ENCODE results near the gene OR10K2.

The OR10K2 gene, protein sequence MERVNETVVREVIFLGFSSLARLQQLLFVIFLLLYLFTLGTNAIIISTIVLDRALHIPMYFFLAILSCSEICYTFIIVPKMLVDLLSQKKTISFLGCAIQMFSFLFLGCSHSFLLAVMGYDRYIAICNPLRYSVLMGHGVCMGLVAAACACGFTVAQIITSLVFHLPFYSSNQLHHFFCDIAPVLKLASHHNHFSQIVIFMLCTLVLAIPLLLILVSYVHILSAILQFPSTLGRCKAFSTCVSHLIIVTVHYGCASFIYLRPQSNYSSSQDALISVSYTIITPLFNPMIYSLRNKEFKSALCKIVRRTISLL

DNA sequence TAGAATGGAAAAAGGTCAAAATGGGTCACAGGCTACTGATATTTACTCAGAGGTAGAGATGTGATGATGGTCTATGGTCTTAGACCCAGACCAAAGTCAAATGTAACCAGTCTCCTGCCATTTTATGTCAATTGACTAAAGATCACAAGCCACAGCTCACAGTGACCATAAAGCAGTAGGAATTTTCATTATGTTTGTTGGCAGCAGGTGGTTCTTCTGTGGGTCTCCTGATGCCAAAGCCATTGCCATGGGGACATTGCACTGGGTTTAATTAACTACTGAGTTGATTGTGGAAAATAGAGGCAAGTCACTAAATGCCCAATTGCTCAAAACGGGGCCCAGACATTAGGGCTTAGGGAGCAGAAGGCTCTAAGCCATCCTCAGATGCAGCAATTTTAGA, at the start of gene OR10K2:
TSS of gene OR10K2 (minus strand) at position 101 of the 400 bp plus-strand sequence. CDS start 5,371 bp downstream, outside the sequence.
- no peak within 1 kb of the TSS for H3K4me3 ChIP-seq (ENCODE audit: low read depth, low read length)

DNA sequence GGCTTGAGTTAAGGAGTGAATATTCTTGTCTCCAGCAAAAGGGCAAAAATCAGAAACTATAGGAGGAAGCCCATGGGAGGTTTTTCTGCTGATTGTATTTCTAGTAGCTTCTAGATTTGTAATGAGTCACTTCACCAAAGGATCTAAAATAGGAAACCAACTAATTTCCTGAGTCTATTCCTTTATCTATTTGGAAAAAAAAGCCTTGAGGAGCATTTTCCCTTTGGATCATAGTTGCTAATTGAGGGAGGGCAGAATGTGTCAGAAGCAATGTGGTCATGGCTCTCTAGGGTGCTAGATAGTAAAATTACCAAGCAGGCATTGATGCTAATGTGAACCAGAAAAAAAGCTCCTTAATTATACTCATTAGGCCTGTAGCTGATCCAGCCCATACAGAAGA, 45.9 kb upstream of the OR10K2 start, which contains the start of gene OR10R2:
TSS of gene OR10R2 (plus strand) at position 301 of the 400 bp plus-strand sequence. CDS start 106 bp downstream, outside the sequence.
- DNase-seq (ENCODE audit: low read depth), result no peak
- TF ChIP-seq MAX (IDR thresholded peaks at IDR 0.05; ENCODE audit: low read depth, low read length), result no peak
- TF ChIP-seq CTCF (IDR thresholded peaks at IDR 0.05; ENCODE audit: low read depth, low read length), result no peak
- TF ChIP-seq POLR2A (IDR thresholded peaks at IDR 0.05; ENCODE audit: extremely low read depth, insufficient read length), result no peak
- no peak for TF ChIP-seq MYC (IDR thresholded peaks at IDR 0.05; ENCODE audit: low read depth, low read length)
- no peak within 1 kb of the TSS for H3K4me3 ChIP-seq (ENCODE audit: low read depth, low read length)

More for the DNA sequence above, at the start of gene OR10K2:
- DNase-seq (ENCODE audit: low read depth), result no peak
- TF ChIP-seq POLR2A (IDR thresholded peaks at IDR 0.05; ENCODE audit: extremely low read depth, insufficient read length) (no peak), MAX (IDR thresholded peaks at IDR 0.05; ENCODE audit: low read depth, low read length) (no peak), MYC (IDR thresholded peaks at IDR 0.05; ENCODE audit: low read depth, low read length) (no peak), CTCF (IDR thresholded peaks at IDR 0.05; ENCODE audit: low read depth, low read length) (no peak)

- DNase-seq (ENCODE audit: low read depth), result no peak
- H3K4me3 ChIP-seq (ENCODE audit: low read depth, low read length), result no peak within 1 kb of the TSS
- TF ChIP-seq CTCF (IDR thresholded peaks at IDR 0.05; ENCODE audit: low read depth, low read length) (no peak), MAX (IDR thresholded peaks at IDR 0.05; ENCODE audit: low read depth, low read length) (no peak)
These were observed 35.5 kb upstream of the OR10K2 start, which contains the start of gene OR10K1 for GRCh38 chr1:158461534-158461933. TSS of gene OR10K1 (plus strand) at chr1:158461834. CDS start at chr1:158465562, 3,728 bp downstream.

DNA sequence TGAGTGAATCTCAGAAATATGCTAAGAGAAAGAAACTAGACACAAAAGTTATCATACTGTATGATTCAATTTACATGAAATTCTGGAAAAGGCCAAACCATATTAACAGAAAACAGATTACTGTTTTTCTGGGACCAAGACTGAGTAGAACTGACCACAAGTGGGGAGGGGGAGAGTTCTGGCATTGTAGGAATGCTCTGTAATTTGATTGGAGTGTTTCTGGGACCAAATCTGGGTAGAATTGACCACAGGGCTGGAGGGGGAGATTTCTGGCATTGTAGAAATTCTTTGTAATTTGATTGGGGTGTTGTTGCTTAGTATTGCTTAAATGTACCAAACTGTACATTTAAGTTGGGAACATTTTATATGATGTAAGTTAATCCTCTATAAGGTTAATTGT, 32.2 kb upstream of the OR10K2 start:
- no peak for DNase-seq (ENCODE audit: low read depth)
- TF ChIP-seq POLR2A (IDR thresholded peaks at IDR 0.05; ENCODE audit: extremely low read depth, insufficient read length), result no peak
- no peak for TF ChIP-seq MYC (IDR thresholded peaks at IDR 0.05; ENCODE audit: low read depth, low read length)
- TF ChIP-seq MAX (IDR thresholded peaks at IDR 0.05; ENCODE audit: low read depth, low read length), result no peak

GRCh38 chr1:158457246-158457645, 31.2 kb upstream of the OR10K2 start:
- H3K4me3 ChIP-seq (ENCODE audit: low read depth, low read length), result no peak overlapping the region
- no peak for DNase-seq (ENCODE audit: low read depth)
- TF ChIP-seq CTCF (IDR thresholded peaks at IDR 0.05; ENCODE audit: low read depth, low read length) (no peak), MAX (IDR thresholded peaks at IDR 0.05; ENCODE audit: low read depth, low read length) (no peak), MYC (IDR thresholded peaks at IDR 0.05; ENCODE audit: low read depth, low read length) (no peak), POLR2A (IDR thresholded peaks at IDR 0.05; ENCODE audit: extremely low read depth, insufficient read length) (no peak)

More for the DNA sequence above, 32.2 kb upstream of the OR10K2 start:
- H3K4me3 ChIP-seq (ENCODE audit: low read depth, low read length), result no peak overlapping the region

DNA sequence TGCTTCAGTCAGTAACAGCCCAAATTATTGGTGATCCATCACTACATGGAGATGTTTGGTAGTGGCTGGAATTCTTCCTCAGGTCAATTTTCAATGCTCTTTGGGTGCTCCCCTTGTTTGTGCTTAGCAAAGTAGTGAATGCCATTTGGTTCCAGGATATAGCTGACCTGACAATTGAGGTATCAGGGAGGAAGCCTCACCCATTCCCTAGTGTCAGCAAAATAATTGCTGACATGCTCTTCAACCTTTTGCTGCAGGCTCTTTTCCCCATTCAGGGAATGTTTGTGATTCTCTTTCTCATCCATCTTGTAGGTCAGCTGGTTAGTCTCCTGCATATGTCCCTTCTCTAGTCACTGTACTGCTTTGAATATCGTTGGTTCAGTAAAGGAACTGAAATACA, 28.5 kb upstream of the OR10K2 start:
- no peak overlapping the region for H3K4me3 ChIP-seq (ENCODE audit: low read depth, low read length)
- TF ChIP-seq CTCF (IDR thresholded peaks at IDR 0.05; ENCODE audit: low read depth, low read length) (no peak), MAX (IDR thresholded peaks at IDR 0.05; ENCODE audit: low read depth, low read length) (no peak), POLR2A (IDR thresholded peaks at IDR 0.05; ENCODE audit: extremely low read depth, insufficient read length) (no peak), MYC (IDR thresholded peaks at IDR 0.05; ENCODE audit: low read depth, low read length) (no peak)
- no peak for DNase-seq (ENCODE audit: low read depth)

Measured in NB4 (cell line).